ENCODE data around the gene LINGO4.
"Not testable (repeated sequence)": the region's sequence is repeated elsewhere in the genome, so short reads cannot be mapped to it uniquely, and the experiment has no call there.

The LINGO4 gene

GRCh38 chr1:151774256-151774922, 30.8 kb downstream of the LINGO4 start:
- TF ChIP-seq, protein P1, sequence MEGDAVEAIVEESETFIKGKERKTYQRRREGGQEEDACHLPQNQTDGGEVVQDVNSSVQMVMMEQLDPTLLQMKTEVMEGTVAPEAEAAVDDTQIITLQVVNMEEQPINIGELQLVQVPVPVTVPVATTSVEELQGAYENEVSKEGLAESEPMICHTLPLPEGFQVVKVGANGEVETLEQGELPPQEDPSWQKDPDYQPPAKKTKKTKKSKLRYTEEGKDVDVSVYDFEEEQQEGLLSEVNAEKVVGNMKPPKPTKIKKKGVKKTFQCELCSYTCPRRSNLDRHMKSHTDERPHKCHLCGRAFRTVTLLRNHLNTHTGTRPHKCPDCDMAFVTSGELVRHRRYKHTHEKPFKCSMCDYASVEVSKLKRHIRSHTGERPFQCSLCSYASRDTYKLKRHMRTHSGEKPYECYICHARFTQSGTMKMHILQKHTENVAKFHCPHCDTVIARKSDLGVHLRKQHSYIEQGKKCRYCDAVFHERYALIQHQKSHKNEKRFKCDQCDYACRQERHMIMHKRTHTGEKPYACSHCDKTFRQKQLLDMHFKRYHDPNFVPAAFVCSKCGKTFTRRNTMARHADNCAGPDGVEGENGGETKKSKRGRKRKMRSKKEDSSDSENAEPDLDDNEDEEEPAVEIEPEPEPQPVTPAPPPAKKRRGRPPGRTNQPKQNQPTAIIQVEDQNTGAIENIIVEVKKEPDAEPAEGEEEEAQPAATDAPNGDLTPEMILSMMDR (IDR thresholded peaks at IDR 0.05; ENCODE audit: low read depth, low read length, poor library complexity, severe bottlenecking): no peak
- TF ChIP-seq EZH2phosphoT487 (IDR thresholded peaks at IDR 0.05; ENCODE audit: borderline replicate concordance, low read length): no peak
- H3K4me1 ChIP-seq (ENCODE audit: control insufficient read depth, low read length): no peaks in the 10 kb centered on the region
- no peaks in the 10 kb centered on the region for H3F3A ChIP-seq (ENCODE audit: control insufficient read depth, insufficient read depth)
- no peaks in the 10 kb centered on the region for H3K9me2 ChIP-seq (replicated peaks; ENCODE audit: control insufficient read depth, low read length)
- no peaks in the 10 kb centered on the region for H4K20me1 ChIP-seq (ENCODE audit: control insufficient read depth, insufficient read depth, low read depth, low read length)
- H3K4me3 ChIP-seq (ENCODE audit: low read length): no peak overlapping the region
- no peak overlapping the region for H3K4me2 ChIP-seq (ENCODE audit: low read length)
- no peaks in the 10 kb centered on the region for H3K27me3 ChIP-seq (ENCODE audit: control insufficient read depth, low read length)
- H3K27ac ChIP-seq (ENCODE audit: low read depth, low read length): no peak overlapping the region
- H3K9me3 ChIP-seq (ENCODE audit: control insufficient read depth, insufficient read depth, low read length): no peaks in the 10 kb centered on the region
- H3K36me3 ChIP-seq (ENCODE audit: control insufficient read depth, low read length): peaks cover 5% of the 10 kb centered on the region; the same call in 1 of the 2 replicates
- no peaks in the 10 kb centered on the region for H3K79me2 ChIP-seq (ENCODE audit: control insufficient read depth, low read length)

- no peak for TF ChIP-seq EZH2phosphoT487 (IDR thresholded peaks at IDR 0.05; ENCODE audit: borderline replicate concordance, low read length)
- TF ChIP-seq, protein P1 (IDR thresholded peaks at IDR 0.05; ENCODE audit: low read depth, low read length, poor library complexity, severe bottlenecking): no peak
- Histone ChIP-seq H3K36me3 (ENCODE audit: control insufficient read depth, low read length) (peaks cover 4% of the 10 kb centered on the region; the same call in 1 of the 2 replicates), H4K20me1 (ENCODE audit: control insufficient read depth, insufficient read depth, low read depth, low read length) (no peaks in the 10 kb centered on the region), H3K9me2 (replicated peaks; ENCODE audit: control insufficient read depth, low read length) (no peaks in the 10 kb centered on the region), H3K4me3 (ENCODE audit: low read length) (no peak overlapping the region), H3K79me2 (ENCODE audit: control insufficient read depth, low read length) (no peaks in the 10 kb centered on the region), H3K27ac (ENCODE audit: low read depth, low read length) (no peak overlapping the region), H3F3A (ENCODE audit: control insufficient read depth, insufficient read depth) (no peaks in the 10 kb centered on the region), H3K27me3 (ENCODE audit: control insufficient read depth, low read length) (no peaks in the 10 kb centered on the region), H3K4me2 (ENCODE audit: low read length) (no peak overlapping the region), H3K4me1 (ENCODE audit: control insufficient read depth, low read length) (no peaks in the 10 kb centered on the region), H3K9me3 (ENCODE audit: control insufficient read depth, insufficient read depth, low read length) (no peaks in the 10 kb centered on the region)
Observed at GRCh38 chr1:151773702-151774101, 31.5 kb downstream of the LINGO4 start.

- not testable (repeated sequence) for H3K36me3 ChIP-seq (ENCODE audit: control insufficient read depth, low read length); H3K4me1 ChIP-seq (ENCODE audit: control insufficient read depth, low read length); H3K79me2 ChIP-seq (ENCODE audit: control insufficient read depth, low read length); H3K4me3 ChIP-seq (ENCODE audit: low read length); H3K9me3 ChIP-seq (ENCODE audit: control insufficient read depth, insufficient read depth, low read length); H3K27me3 ChIP-seq (ENCODE audit: control insufficient read depth, low read length); H3K4me2 ChIP-seq (ENCODE audit: low read length); H3K9me2 ChIP-seq (replicated peaks; ENCODE audit: control insufficient read depth, low read length); H3K27ac ChIP-seq (ENCODE audit: low read depth, low read length); H3F3A ChIP-seq (ENCODE audit: control insufficient read depth, insufficient read depth); H4K20me1 ChIP-seq (ENCODE audit: control insufficient read depth, insufficient read depth, low read depth, low read length)
Observed at GRCh38 chr1:151769270-151769669, 35.9 kb downstream of the LINGO4 start.

DNA sequence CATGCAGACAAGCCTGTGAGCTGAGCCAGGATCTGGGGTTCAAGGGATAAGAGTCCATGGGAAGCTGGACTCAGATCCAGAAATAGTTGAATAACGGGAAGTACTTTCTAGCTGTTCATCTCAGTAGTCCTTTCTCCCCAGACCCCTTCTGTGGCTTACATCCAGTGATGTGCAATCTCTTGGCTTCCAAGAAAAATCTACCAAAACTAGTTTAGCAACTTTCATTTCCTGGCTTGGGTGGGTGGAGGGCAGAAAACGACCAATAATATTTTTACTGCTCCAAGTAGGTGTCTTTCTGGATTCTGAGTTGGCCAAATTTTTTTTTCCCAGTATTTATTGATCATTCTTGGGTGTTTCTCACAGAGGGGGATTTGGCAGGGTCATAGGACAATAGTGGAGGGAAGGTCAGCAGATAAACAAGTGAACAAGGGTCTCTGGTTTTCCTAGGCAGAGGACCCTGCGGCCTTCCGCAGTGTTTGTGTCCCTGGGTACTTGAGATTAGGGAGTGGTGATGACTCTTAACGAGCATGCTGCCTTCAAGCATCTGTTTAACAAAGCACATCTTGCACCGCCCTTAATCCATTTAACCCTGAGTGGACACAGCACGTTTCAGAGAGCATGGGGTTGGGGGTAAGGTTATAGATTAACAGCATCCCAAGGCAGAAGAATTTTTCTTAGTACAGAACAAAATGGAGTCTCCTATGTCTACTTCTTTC, 36.7 kb downstream of the LINGO4 start:
- not testable (repeated sequence) for H3K27me3 ChIP-seq (ENCODE audit: control insufficient read depth, low read length); H3F3A ChIP-seq (ENCODE audit: control insufficient read depth, insufficient read depth); H3K4me2 ChIP-seq (ENCODE audit: low read length); H3K4me1 ChIP-seq (ENCODE audit: control insufficient read depth, low read length); H3K9me2 ChIP-seq (replicated peaks; ENCODE audit: control insufficient read depth, low read length); H3K79me2 ChIP-seq (ENCODE audit: control insufficient read depth, low read length); H3K27ac ChIP-seq (ENCODE audit: low read depth, low read length); H3K9me3 ChIP-seq (ENCODE audit: control insufficient read depth, insufficient read depth, low read length); H3K36me3 ChIP-seq (ENCODE audit: control insufficient read depth, low read length); H4K20me1 ChIP-seq (ENCODE audit: control insufficient read depth, insufficient read depth, low read depth, low read length); H3K4me3 ChIP-seq (ENCODE audit: low read length)
